ENCODE results near the gene PCNX2. TPM values are rescaled to one million over a fixed set of nuclear protein-coding genes. Genes with fewer than 3 reads are reported as not detected.

PCNX2 gene
- total RNA-seq, 2 donors from 2014 or later: 24.1 to 72.1 TPM

GRCh38 chr1:232978091-232978634 lies 317.4 kb downstream of the PCNX2 start:
- H3K27ac ChIP-seq: peak overlapping the region in 2 of 4 donors; percentile 10 to 21
- no peak for TF ChIP-seq CTCF (IDR thresholded peaks at IDR 0.05)
- no peak for TF ChIP-seq POLR2A (IDR thresholded peaks at IDR 0.05)
- no peak overlapping the region for H3K4me3 ChIP-seq
- intact Hi-C loops (cut with DNase I): no loop called here
- H3K36me3 ChIP-seq (replicated peaks in 1 of 2; ENCODE audit: insufficient read depth in 1 of 2, low read depth in 2 of 2): no peaks in the 10 kb centered on the region
- peaks cover 14% of the 10 kb centered on the region for H3K4me1 ChIP-seq
- ATAC-seq (peak; percentile 43), DNase-seq (peak in 1 of 4 donors; percentile 21)
- no peaks in the 10 kb centered on the region for H3K27me3 ChIP-seq
- no peaks in the 10 kb centered on the region for H3K9me3 ChIP-seq
- WGBS, 2 donors: 57 to 66% methylated on average over 8 of the region's 8 CpGs

GRCh38 chr1:232974971-232975370 lies 320.6 kb downstream of the PCNX2 start:
- Histone ChIP-seq H3K27me3 (no peaks in the 10 kb centered on the region), H3K4me3 (no peak overlapping the region), H3K9me3 (no peaks in the 10 kb centered on the region), H3K36me3 (replicated peaks in 1 of 2; ENCODE audit: insufficient read depth in 1 of 2, low read depth in 2 of 2) (peaks cover 6 to 7% of the 10 kb centered on the region in 2 donors), H3K27ac (no peak overlapping the region), H3K4me1 (peaks cover 14% of the 10 kb centered on the region)
- peak in 3 of 4 donors; percentile 50 to 69 (median 59) for DNase-seq
- intact Hi-C loops (cut with DNase I): no loop called here
- TF ChIP-seq POLR2A (IDR thresholded peaks at IDR 0.05) (no peak), CTCF (IDR thresholded peaks at IDR 0.05) (no peak)
- 67 to 74% methylated on average over 3 of the region's 3 CpGs for WGBS, 2 donors
- peak; percentile 78 for ATAC-seq

GRCh38 chr1:232973652-232974611 lies 321.6 kb downstream of the PCNX2 start:
- WGBS, 2 donors: 85 to 93% methylated on average over 2 of the region's 2 CpGs
- Histone ChIP-seq H3K4me3 (no peak overlapping the region), H3K36me3 (replicated peaks in 1 of 2; ENCODE audit: insufficient read depth in 1 of 2, low read depth in 2 of 2) (peaks cover 6 to 7% of the 10 kb centered on the region in 2 donors), H3K9me3 (no peaks in the 10 kb centered on the region), H3K4me1 (peaks cover 14% of the 10 kb centered on the region), H3K27ac (no peak overlapping the region), H3K27me3 (no peaks in the 10 kb centered on the region)
- DNase-seq (no peak), ATAC-seq (no peak)
- intact Hi-C loops (cut with DNase I): no loop called here
- TF ChIP-seq CTCF (IDR thresholded peaks at IDR 0.05) (no peak), POLR2A (IDR thresholded peaks at IDR 0.05) (no peak)

GRCh38 chr1:232970508-232970907 lies 325.0 kb downstream of the PCNX2 start:
- ATAC-seq (no peak), DNase-seq (no peak)
- TF ChIP-seq CTCF (IDR thresholded peaks at IDR 0.05) (no peak), POLR2A (IDR thresholded peaks at IDR 0.05) (no peak)
- intact Hi-C loops (cut with DNase I): no loop called here
- no peak overlapping the region for H3K27ac ChIP-seq
- H3K4me3 ChIP-seq: no peak overlapping the region
- peaks cover 13% of the 10 kb centered on the region for H3K4me1 ChIP-seq
- H3K9me3 ChIP-seq: no peaks in the 10 kb centered on the region
- WGBS, 2 donors: 85 to 97% methylated on average over 4 of the region's 4 CpGs
- peaks cover 6 to 7% of the 10 kb centered on the region in 2 donors for H3K36me3 ChIP-seq (replicated peaks in 1 of 2; ENCODE audit: insufficient read depth in 1 of 2, low read depth in 2 of 2)
- H3K27me3 ChIP-seq: no peaks in the 10 kb centered on the region

Data from body of pancreas (tissue), 4 donors.